ENCODE data around the gene EOMES. TPM values are rescaled to one million over a fixed set of nuclear protein-coding genes. Genes with fewer than 3 reads are reported as not detected.

Gene EOMES
- total RNA-seq, 1 donor from 2014 or later = not detected

DNA sequence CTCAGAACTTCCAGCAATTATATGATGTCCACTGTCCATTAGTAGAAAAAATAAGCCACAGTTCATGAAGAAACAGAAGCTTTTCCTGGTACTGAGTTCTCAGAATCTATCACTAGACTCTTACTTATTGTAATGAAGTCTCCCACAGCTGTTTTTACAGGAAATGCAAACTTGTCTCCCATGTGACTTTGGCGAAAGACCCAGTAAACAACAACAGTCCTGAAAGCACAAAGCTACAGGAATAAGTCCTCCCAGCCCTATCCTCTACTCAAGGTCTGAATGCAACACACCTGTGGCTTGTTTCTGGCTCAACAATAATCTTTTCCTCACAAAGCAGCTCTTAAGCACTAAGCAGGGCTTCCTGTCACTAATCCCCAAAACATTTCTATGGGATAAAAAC, 55.9 kb downstream of the EOMES start:
- no peak overlapping the region for H3K4me3 ChIP-seq (ENCODE audit: insufficient read depth, low read depth, low read length)
- no peak overlapping the region for H3K27ac Mint-ChIP-seq (ENCODE audit: unreplicated experiment)
- no peaks in the 10 kb centered on the region for H3K27me3 ChIP-seq (ENCODE audit: insufficient read depth, low read length)
- peaks cover 5% of the 10 kb centered on the region for H3K4me1 ChIP-seq (ENCODE audit: insufficient read depth, low read length)
- TF ChIP-seq EZH2 (IDR thresholded peaks at IDR 0.05; ENCODE audit: insufficient read depth, low read length) = no peak
- TF ChIP-seq, protein P1, sequence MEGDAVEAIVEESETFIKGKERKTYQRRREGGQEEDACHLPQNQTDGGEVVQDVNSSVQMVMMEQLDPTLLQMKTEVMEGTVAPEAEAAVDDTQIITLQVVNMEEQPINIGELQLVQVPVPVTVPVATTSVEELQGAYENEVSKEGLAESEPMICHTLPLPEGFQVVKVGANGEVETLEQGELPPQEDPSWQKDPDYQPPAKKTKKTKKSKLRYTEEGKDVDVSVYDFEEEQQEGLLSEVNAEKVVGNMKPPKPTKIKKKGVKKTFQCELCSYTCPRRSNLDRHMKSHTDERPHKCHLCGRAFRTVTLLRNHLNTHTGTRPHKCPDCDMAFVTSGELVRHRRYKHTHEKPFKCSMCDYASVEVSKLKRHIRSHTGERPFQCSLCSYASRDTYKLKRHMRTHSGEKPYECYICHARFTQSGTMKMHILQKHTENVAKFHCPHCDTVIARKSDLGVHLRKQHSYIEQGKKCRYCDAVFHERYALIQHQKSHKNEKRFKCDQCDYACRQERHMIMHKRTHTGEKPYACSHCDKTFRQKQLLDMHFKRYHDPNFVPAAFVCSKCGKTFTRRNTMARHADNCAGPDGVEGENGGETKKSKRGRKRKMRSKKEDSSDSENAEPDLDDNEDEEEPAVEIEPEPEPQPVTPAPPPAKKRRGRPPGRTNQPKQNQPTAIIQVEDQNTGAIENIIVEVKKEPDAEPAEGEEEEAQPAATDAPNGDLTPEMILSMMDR (IDR thresholded peaks at IDR 0.05; ENCODE audit: insufficient read depth, low read depth, low read length) = no peak
- H3K36me3 ChIP-seq (ENCODE audit: insufficient read depth, low read length) = no peaks in the 10 kb centered on the region
- no peaks in the 10 kb centered on the region for H4K20me1 ChIP-seq (ENCODE audit: insufficient read depth, low read length)
- no peaks in the 10 kb centered on the region for H3K36me3 Mint-ChIP-seq (ENCODE audit: low read depth, unreplicated experiment)
- no peak overlapping the region for H2AFZ ChIP-seq (ENCODE audit: low read depth, low read length)
- H3K9ac ChIP-seq (ENCODE audit: low read length) = no peak overlapping the region
- no peaks in the 10 kb centered on the region for H3K79me2 ChIP-seq (ENCODE audit: insufficient read depth, low read length)
- H3K4me2 ChIP-seq (ENCODE audit: low read length) = peak overlapping the region; percentile 61
- H3K9me3 Mint-ChIP-seq (ENCODE audit: unreplicated experiment) = no peaks in the 10 kb centered on the region
- DNase-seq (ENCODE audit: low read depth) = no peak
- H3K27ac ChIP-seq (ENCODE audit: low read depth, low read length) = peak overlapping the region; percentile 10
- peaks cover 2% of the 10 kb centered on the region for H3K27me3 Mint-ChIP-seq (ENCODE audit: low read depth, unreplicated experiment)
- peaks cover 2% of the 10 kb centered on the region for H3K4me1 Mint-ChIP-seq (ENCODE audit: low read depth, unreplicated experiment)
- no peaks in the 10 kb centered on the region for H3K9me3 ChIP-seq (ENCODE audit: insufficient read depth, low read depth, low read length)
- peak; percentile 17 for FAIRE-seq
- no peak overlapping the region for H3K4me3 Mint-ChIP-seq (ENCODE audit: unreplicated experiment)

Other genes starting within 250 kb of the EOMES start
- gene SLC4A7, start 237.9 kb downstream of the EOMES start, total RNA-seq = 66.7 and 68.7 TPM in 2 replicates